Measurements from ENCODE around the gene FOXE3. TPM values are rescaled to one million over a fixed set of nuclear protein-coding genes. Genes with fewer than 3 reads are reported as not detected.

The FOXE3 gene
- total and polyA plus RNA-seq, 2 of the 8 experiments (the other 6 are each of a cell fraction or from before 2014, with no cell fraction given) = 0.18 TPM; not detected in 1

DNA sequence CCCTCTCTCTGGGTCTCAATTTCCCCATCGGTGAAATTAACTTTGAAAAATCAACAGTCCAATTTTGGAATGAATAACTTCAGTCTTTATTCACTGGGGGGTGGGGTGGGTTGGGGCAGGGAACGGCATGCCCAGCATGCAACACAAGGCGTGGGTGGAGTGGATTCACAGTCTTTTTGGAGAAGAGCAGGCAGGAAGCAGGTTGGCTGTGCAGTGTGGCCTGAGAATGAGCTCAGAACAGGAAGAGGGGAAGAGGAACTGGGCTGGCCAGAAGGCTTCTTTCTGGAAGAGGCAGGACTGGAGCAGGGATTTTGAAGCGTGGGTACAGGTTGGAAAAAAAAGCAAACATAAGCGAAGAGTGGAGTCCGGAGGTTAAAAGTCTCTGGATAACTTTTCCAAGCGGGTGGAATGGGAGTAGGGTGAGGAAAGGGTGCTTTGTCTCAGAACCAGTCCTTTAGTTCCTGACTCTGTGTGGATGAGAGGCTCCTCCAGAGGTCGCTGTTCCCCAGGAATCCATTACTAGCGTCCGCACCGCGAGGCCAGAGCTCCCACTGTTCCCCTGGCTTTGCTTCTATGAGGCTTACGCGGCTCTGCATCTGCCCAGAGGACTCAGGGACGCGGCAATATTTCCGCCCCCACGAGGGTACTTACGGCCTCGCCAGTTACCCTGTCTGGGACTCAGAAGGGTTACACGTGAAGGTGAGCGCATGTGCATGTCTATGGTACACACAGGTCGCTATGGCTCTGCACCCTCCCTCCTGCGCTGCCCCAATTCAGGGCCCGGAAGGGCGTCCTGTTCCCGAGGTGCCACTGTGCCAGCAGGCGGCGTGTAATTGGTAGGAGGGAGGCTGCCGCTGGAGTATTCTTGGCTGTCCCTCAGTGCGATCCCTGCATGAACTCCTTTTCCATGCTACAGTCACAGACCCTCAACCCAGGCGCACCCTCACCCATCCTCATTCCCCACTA lies 16.3 kb downstream of the FOXE3 start (continued):
- no peak for TF ChIP-seq RXRA (IDR thresholded peaks at IDR 0.05; ENCODE audit: insufficient read depth, low read depth, low read length)
- peak; percentile 65 for TF ChIP-seq KDM4A (IDR thresholded peaks at IDR 0.05; ENCODE audit: low read depth, low read length, severe bottlenecking)
- no peak for TF ChIP-seq HDAC6 (IDR thresholded peaks at IDR 0.05; ENCODE audit: low read depth, low read length)
- TF ChIP-seq TCF12 (IDR thresholded peaks at IDR 0.05; ENCODE audit: low read depth, low read length) = 0 out of 2 replicates have a peak, but pooled peaks have one; percentile 3
- peak; percentile 72; the same call in 1 of the 2 replicates for TF ChIP-seq YY1 (IDR thresholded peaks at IDR 0.05; ENCODE audit: low read depth, low read length)
- no peak for TF ChIP-seq SRF (IDR thresholded peaks at IDR 0.05; ENCODE audit: low read depth, low read length)
- 0 out of 2 replicates have a peak, but pooled peaks have one; percentile 31 for TF ChIP-seq ATF2 (IDR thresholded peaks at IDR 0.05; ENCODE audit: low read length)
- TF ChIP-seq, protein P1, sequence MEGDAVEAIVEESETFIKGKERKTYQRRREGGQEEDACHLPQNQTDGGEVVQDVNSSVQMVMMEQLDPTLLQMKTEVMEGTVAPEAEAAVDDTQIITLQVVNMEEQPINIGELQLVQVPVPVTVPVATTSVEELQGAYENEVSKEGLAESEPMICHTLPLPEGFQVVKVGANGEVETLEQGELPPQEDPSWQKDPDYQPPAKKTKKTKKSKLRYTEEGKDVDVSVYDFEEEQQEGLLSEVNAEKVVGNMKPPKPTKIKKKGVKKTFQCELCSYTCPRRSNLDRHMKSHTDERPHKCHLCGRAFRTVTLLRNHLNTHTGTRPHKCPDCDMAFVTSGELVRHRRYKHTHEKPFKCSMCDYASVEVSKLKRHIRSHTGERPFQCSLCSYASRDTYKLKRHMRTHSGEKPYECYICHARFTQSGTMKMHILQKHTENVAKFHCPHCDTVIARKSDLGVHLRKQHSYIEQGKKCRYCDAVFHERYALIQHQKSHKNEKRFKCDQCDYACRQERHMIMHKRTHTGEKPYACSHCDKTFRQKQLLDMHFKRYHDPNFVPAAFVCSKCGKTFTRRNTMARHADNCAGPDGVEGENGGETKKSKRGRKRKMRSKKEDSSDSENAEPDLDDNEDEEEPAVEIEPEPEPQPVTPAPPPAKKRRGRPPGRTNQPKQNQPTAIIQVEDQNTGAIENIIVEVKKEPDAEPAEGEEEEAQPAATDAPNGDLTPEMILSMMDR (IDR thresholded peaks at IDR 0.05; ENCODE audit: control extremely low read depth in 1 of 3, insufficient read depth in 1 of 3, low read depth in 1 of 3, low read length in 3 of 3) = peak in 2 of 3 experiments; percentile 83 to 87; a peak in 3 of 4 replicates
- TF ChIP-seq RNF2 (IDR thresholded peaks at IDR 0.05; ENCODE audit: borderline replicate concordance, low read depth, low read length, missing control alignments, poor library complexity, severe bottlenecking) = peak; percentile 39
- TF ChIP-seq GABPA (IDR thresholded peaks at IDR 0.05; ENCODE audit: borderline replicate concordance, insufficient read depth, low read length) = 0 out of 2 replicates have a peak, but pooled peaks have one; percentile 40
- TF ChIP-seq RBBP5 (IDR thresholded peaks at IDR 0.05; ENCODE audit: borderline replicate concordance, low read depth, low read length) = peak; percentile 72; the same call in 1 of the 2 replicates
- TF ChIP-seq EP300 (IDR thresholded peaks at IDR 0.05; ENCODE audit: borderline replicate concordance in 1 of 2, low read depth in 2 of 2, low read length in 2 of 2) = no peak
- no peak for TF ChIP-seq SAP30 (IDR thresholded peaks at IDR 0.05; ENCODE audit: insufficient read depth, insufficient replicate concordance, low read length)
- 0 out of 2 replicates have a peak, but pooled peaks have one; percentile 22 for TF ChIP-seq KDM1A (IDR thresholded peaks at IDR 0.05; ENCODE audit: borderline replicate concordance, low read length)
- TF ChIP-seq TAF1 (IDR thresholded peaks at IDR 0.05; ENCODE audit: low read depth, low read length) = peak; percentile 28; the same call in 1 of the 2 replicates

Data from H1 (cell line).